Measurements from ENCODE around the gene CD3E. TPM values are rescaled to one million over a fixed set of nuclear protein-coding genes. Genes with fewer than 3 reads are reported as not detected.
A peak's percentile ranks its signal among the peaks of the same experiment; 100 is the strongest.

Gene CD3E
- total and polyA plus RNA-seq, 4 donors, result 0.33 to 2.3 (median 1.8) TPM

DNA sequence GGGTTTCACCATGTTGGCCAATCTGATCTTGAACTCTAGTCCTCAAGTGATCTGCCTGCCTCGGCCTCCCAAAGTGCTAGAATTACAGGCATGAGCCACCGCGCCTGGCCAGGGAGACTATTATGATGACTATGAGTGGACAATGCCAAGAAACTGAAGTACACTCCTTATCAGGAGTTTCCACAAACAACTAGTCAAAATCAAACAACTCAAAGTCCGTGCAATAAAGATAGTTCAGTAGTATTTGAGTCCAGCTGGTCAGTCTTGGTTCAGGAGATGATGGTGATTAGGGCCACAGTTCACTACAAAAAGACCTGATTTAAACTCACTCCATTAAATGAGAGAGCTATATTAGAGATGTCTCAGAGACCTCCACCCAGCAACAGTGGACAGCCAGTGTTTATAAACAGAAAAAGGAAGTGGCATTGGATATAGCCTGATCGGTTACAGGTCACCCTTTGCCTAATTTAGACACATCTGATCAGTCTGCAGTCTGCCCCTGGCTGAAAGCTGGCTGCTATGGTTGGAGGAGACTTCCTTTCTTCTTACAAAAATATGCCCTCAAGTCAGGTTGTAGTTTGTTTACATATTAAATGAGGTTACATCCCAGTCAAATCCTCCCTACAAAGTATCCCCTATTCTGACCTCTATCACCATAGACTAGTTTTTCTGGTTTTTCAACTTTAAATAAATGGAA is 17.0 kb downstream of the CD3E start:
- Histone ChIP-seq H3K9ac (ENCODE audit: low read depth in 1 of 2, low read length in 2 of 2) (no peak overlapping the region), H3K4me1 (ENCODE audit: control insufficient read depth in 4 of 4, insufficient read depth in 4 of 4, low read length in 3 of 4) (peaks cover 2 to 15% (median 11%) of the 10 kb centered on the region in 4 donors), H3K4me3 (ENCODE audit: low read depth in 1 of 3, low read length in 3 of 3) (no peak overlapping the region), H3K27ac (ENCODE audit: low read depth in 1 of 2, low read length in 2 of 2) (peak overlapping the region in 1 of 2 donors; percentile 46), H3K9me3 (ENCODE audit: control insufficient read depth in 4 of 4, low read length in 3 of 4) (no peaks in the 10 kb centered on the region), H3K27me3 (ENCODE audit: control insufficient read depth in 4 of 4, insufficient read depth in 4 of 4, low read length in 3 of 4) (no peaks in the 10 kb centered on the region), H3K36me3 (ENCODE audit: control insufficient read depth in 4 of 4, insufficient read depth in 3 of 4, low read depth in 1 of 4, low read length in 3 of 4) (no peaks in the 10 kb centered on the region)
- WGBS, result 26% methylated on average over 5 of the region's 5 CpGs
- DNase-seq (ENCODE audit: low spot score), result no peak
- TF ChIP-seq YY1 (IDR thresholded peaks at IDR 0.05) (peak; percentile 59), TAF1 (conservative IDR thresholded peaks at IDR 0.05) (no peak), HNF4G (IDR thresholded peaks at IDR 0.05) (peak; percentile 97), JUND (IDR thresholded peaks at IDR 0.05) (peak; percentile 74 to 94), SP1 (IDR thresholded peaks at IDR 0.05) (peak; percentile 96), NR2F2 (IDR thresholded peaks at IDR 0.05) (peak; percentile 15), GABPA (IDR thresholded peaks at IDR 0.05 in 1 of 2, conservative IDR thresholded peaks at IDR 0.05 in 1 of 2) (no peak), FOXA1 (IDR thresholded peaks at IDR 0.05) (peak; percentile 69), HNF4A (conservative IDR thresholded peaks at IDR 0.05) (peak; percentile 99), FOXA2 (IDR thresholded peaks at IDR 0.05) (peak; percentile 76), RXRA (IDR thresholded peaks at IDR 0.05) (peak; percentile 89 to 95), RAD21 (IDR thresholded peaks at IDR 0.05) (peak; percentile 28 to 47), EGR1 (IDR thresholded peaks at IDR 0.05; ENCODE audit: low read depth in 2 of 2) (peak in 1 of 2 donors; percentile 64)
- TF ChIP-seq, protein P1, sequence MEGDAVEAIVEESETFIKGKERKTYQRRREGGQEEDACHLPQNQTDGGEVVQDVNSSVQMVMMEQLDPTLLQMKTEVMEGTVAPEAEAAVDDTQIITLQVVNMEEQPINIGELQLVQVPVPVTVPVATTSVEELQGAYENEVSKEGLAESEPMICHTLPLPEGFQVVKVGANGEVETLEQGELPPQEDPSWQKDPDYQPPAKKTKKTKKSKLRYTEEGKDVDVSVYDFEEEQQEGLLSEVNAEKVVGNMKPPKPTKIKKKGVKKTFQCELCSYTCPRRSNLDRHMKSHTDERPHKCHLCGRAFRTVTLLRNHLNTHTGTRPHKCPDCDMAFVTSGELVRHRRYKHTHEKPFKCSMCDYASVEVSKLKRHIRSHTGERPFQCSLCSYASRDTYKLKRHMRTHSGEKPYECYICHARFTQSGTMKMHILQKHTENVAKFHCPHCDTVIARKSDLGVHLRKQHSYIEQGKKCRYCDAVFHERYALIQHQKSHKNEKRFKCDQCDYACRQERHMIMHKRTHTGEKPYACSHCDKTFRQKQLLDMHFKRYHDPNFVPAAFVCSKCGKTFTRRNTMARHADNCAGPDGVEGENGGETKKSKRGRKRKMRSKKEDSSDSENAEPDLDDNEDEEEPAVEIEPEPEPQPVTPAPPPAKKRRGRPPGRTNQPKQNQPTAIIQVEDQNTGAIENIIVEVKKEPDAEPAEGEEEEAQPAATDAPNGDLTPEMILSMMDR (IDR thresholded peaks at IDR 0.05; ENCODE audit: low read depth, low read length, missing input control), result no peak
- TF ChIP-seq, protein P2, sequence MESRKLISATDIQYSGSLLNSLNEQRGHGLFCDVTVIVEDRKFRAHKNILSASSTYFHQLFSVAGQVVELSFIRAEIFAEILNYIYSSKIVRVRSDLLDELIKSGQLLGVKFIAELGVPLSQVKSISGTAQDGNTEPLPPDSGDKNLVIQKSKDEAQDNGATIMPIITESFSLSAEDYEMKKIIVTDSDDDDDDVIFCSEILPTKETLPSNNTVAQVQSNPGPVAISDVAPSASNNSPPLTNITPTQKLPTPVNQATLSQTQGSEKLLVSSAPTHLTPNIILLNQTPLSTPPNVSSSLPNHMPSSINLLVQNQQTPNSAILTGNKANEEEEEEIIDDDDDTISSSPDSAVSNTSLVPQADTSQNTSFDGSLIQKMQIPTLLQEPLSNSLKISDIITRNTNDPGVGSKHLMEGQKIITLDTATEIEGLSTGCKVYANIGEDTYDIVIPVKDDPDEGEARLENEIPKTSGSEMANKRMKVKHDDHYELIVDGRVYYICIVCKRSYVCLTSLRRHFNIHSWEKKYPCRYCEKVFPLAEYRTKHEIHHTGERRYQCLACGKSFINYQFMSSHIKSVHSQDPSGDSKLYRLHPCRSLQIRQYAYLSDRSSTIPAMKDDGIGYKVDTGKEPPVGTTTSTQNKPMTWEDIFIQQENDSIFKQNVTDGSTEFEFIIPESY (IDR thresholded peaks at IDR 0.05), result peak; percentile 87
- TF ChIP-seq, protein P3, sequence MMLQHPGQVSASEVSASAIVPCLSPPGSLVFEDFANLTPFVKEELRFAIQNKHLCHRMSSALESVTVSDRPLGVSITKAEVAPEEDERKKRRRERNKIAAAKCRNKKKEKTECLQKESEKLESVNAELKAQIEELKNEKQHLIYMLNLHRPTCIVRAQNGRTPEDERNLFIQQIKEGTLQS (IDR thresholded peaks at IDR 0.05), result peak; percentile 69
- TF ChIP-seq, protein P4, sequence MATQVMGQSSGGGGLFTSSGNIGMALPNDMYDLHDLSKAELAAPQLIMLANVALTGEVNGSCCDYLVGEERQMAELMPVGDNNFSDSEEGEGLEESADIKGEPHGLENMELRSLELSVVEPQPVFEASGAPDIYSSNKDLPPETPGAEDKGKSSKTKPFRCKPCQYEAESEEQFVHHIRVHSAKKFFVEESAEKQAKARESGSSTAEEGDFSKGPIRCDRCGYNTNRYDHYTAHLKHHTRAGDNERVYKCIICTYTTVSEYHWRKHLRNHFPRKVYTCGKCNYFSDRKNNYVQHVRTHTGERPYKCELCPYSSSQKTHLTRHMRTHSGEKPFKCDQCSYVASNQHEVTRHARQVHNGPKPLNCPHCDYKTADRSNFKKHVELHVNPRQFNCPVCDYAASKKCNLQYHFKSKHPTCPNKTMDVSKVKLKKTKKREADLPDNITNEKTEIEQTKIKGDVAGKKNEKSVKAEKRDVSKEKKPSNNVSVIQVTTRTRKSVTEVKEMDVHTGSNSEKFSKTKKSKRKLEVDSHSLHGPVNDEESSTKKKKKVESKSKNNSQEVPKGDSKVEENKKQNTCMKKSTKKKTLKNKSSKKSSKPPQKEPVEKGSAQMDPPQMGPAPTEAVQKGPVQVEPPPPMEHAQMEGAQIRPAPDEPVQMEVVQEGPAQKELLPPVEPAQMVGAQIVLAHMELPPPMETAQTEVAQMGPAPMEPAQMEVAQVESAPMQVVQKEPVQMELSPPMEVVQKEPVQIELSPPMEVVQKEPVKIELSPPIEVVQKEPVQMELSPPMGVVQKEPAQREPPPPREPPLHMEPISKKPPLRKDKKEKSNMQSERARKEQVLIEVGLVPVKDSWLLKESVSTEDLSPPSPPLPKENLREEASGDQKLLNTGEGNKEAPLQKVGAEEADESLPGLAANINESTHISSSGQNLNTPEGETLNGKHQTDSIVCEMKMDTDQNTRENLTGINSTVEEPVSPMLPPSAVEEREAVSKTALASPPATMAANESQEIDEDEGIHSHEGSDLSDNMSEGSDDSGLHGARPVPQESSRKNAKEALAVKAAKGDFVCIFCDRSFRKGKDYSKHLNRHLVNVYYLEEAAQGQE (IDR thresholded peaks at IDR 0.05), result peak; percentile 57
- TF ChIP-seq, protein P5, sequence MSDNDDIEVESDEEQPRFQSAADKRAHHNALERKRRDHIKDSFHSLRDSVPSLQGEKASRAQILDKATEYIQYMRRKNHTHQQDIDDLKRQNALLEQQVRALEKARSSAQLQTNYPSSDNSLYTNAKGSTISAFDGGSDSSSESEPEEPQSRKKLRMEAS (IDR thresholded peaks at IDR 0.05), result peak; percentile 75

Data from liver (tissue), 9 donors.